Activated CD8-positive, alpha-beta memory T cell treated with anti-CD3 and anti-CD28 coated beads for 48 hours (primary cell): ENCODE results near the gene LYST.
"Not testable (repeated sequence)": the region's sequence is repeated elsewhere in the genome, so short reads cannot be mapped to it uniquely, and the experiment has no call there.

Source experiments
- DNase-seq, 3 experiments: peaks; one replicate each; pipeline ENCODE4 v3.0.0-alpha.2; 2020; ENCODE audit warnings: low read depth in 2 of 3, low spot score in 2 of 3

LYST gene

GRCh38 chr1:235642011-235642942 is 224.4 kb downstream of the LYST start:
- DNase-seq: peak; percentile 32 to 55 (median 32)

- DNase-seq: no peak
These were observed 226.1 kb downstream of the LYST start for GRCh38 chr1:235640580-235640979.

GRCh38 chr1:235639226-235640205 is 227.2 kb downstream of the LYST start:
- no peak for DNase-seq

- DNase-seq: not testable (repeated sequence)
These were observed 228.1 kb downstream of the LYST start for GRCh38 chr1:235638612-235639011.

- DNase-seq: no peak
These were observed 228.8 kb downstream of the LYST start for GRCh38 chr1:235637756-235638534.

GRCh38 chr1:235635938-235636662 is 230.6 kb downstream of the LYST start:
- DNase-seq: no peak

- DNase-seq: no peak
These were observed 234.0 kb downstream of the LYST start for GRCh38 chr1:235632506-235633401.

- no peak for DNase-seq
These were observed 234.9 kb downstream of the LYST start for GRCh38 chr1:235631816-235632215.

- no peak for DNase-seq
These were observed 238.2 kb downstream of the LYST start for GRCh38 chr1:235628316-235629005.

- DNase-seq: no peak
These were observed 240.9 kb downstream of the LYST start for GRCh38 chr1:235625831-235626230.

GRCh38 chr1:235625340-235625739 is 241.4 kb downstream of the LYST start:
- DNase-seq: no peak

- no peak for DNase-seq
These were observed 241.9 kb downstream of the LYST start for GRCh38 chr1:235624721-235625333.

- no peak for DNase-seq
These were observed 243.5 kb downstream of the LYST start for GRCh38 chr1:235622936-235623779.

- not testable (repeated sequence) for DNase-seq
These were observed 247.6 kb downstream of the LYST start for GRCh38 chr1:235619149-235619548.

- DNase-seq: no peak
These were observed 248.9 kb downstream of the LYST start for GRCh38 chr1:235617808-235618207.

- DNase-seq: no peak
These were observed 249.6 kb downstream of the LYST start for GRCh38 chr1:235617140-235617539.

- DNase-seq: no peak
These were observed 252.2 kb downstream of the LYST start for GRCh38 chr1:235614442-235614954.
